HG02981 (cell line): ENCODE results near the gene NYAP2.

Source experiments
- ATAC-seq: cut with Tn5 transposase; IDR thresholded peaks from one replicate; pipeline ENCODE4 v1.9.1; 2021; ENCODE audit warnings: mild to moderate bottlenecking, moderate library complexity; ENCODE audit not compliant: unreplicated experiment

Gene NYAP2

GRCh38 chr2:225543626-225544025 lies 144.1 kb downstream of the NYAP2 start:
- ATAC-seq, result no peak

- no peak for ATAC-seq
Measured at GRCh38 chr2:225556461-225556860, 157.0 kb downstream of the NYAP2 start.

GRCh38 chr2:225558399-225559071 lies 159.0 kb downstream of the NYAP2 start:
- no peak for ATAC-seq

- ATAC-seq, result no peak
Measured at GRCh38 chr2:225559072-225559415, 159.5 kb downstream of the NYAP2 start.

- ATAC-seq, result no peak
Measured at GRCh38 chr2:225566798-225567197, 167.3 kb downstream of the NYAP2 start.

- ATAC-seq, result no peak
Measured at GRCh38 chr2:225569995-225570394, 170.5 kb downstream of the NYAP2 start.

GRCh38 chr2:225573603-225574002 lies 174.1 kb downstream of the NYAP2 start:
- ATAC-seq, result no peak

GRCh38 chr2:225574582-225575138 lies 175.2 kb downstream of the NYAP2 start:
- ATAC-seq, result no peak

- no peak for ATAC-seq
Measured at GRCh38 chr2:225581135-225581534, 181.6 kb downstream of the NYAP2 start.

- ATAC-seq, result no peak
Measured at GRCh38 chr2:225581906-225582305, 182.4 kb downstream of the NYAP2 start.

GRCh38 chr2:225582355-225583116 lies 183.0 kb downstream of the NYAP2 start:
- no peak for ATAC-seq

- ATAC-seq, result no peak
Measured at GRCh38 chr2:225584796-225585195, 185.3 kb downstream of the NYAP2 start.

- ATAC-seq, result no peak
Measured at GRCh38 chr2:225590932-225591331, 191.4 kb downstream of the NYAP2 start.

- no peak for ATAC-seq
Measured at GRCh38 chr2:225597911-225598310, 198.4 kb downstream of the NYAP2 start.

GRCh38 chr2:225598426-225598825 lies 198.9 kb downstream of the NYAP2 start:
- ATAC-seq, result no peak

- ATAC-seq, result no peak
Measured at GRCh38 chr2:225598897-225599296, 199.4 kb downstream of the NYAP2 start.

- ATAC-seq, result no peak
Measured at GRCh38 chr2:225599856-225600255, 200.3 kb downstream of the NYAP2 start.

- ATAC-seq, result no peak
Measured at GRCh38 chr2:225600444-225600843, 200.9 kb downstream of the NYAP2 start.

GRCh38 chr2:225600865-225601264 lies 201.4 kb downstream of the NYAP2 start:
- ATAC-seq, result no peak

GRCh38 chr2:225602205-225602604 lies 202.7 kb downstream of the NYAP2 start:
- ATAC-seq, result no peak

- ATAC-seq, result no peak
Measured at GRCh38 chr2:225608136-225608535, 208.6 kb downstream of the NYAP2 start.

- no peak for ATAC-seq
Measured at GRCh38 chr2:225612636-225613035, 213.1 kb downstream of the NYAP2 start.
